GM18951 (cell line): ENCODE data around the gene USP14.
"Not testable (repeated sequence)": the region's sequence is repeated elsewhere in the genome, so short reads cannot be mapped to it uniquely, and the experiment has no call there.

Experiments
- POLR2A ChIP-seq: IDR thresholded peaks from 4 replicates; pipeline ENCODE4 v1.6.1; 2011; ENCODE audit warnings: mild to moderate bottlenecking; ENCODE audit not compliant: insufficient read length, insufficient read depth; ENCODE audit errors: extremely low read depth
- in situ Hi-C: fragments of 300-500 bp; cut with MboI; formaldehyde crosslinking; loops from one replicate; pipeline ENCODE4 v1.12.0; 2022; ENCODE audit warnings: low sequenced_read_pairs, mixed read lengths, inconsistent platforms; ENCODE audit not compliant: unreplicated experiment

USP14 gene

GRCh38 chr18:158128-159036, at the start of gene USP14:
Gene USP14, plus strand, starts transcription at chr18:158557. Its CDS starts 142 bp downstream, at chr18:158699.
- peak; percentile 76 for TF ChIP-seq POLR2A
- in situ Hi-C loops = no loop called here

- in situ Hi-C loops = not testable (repeated sequence)
Observed at GRCh38 chr18:108665-109063, 49.7 kb upstream of the USP14 start.

- in situ Hi-C loops = not testable (repeated sequence)
Observed at GRCh38 chr18:109130-109921, 49.0 kb upstream of the USP14 start.

GRCh38 chr18:109922-110261, 48.5 kb upstream of the USP14 start:
- in situ Hi-C loops = not testable (repeated sequence)

GRCh38 chr18:110351-111201, 47.8 kb upstream of the USP14 start:
- in situ Hi-C loops = not testable (repeated sequence)

- in situ Hi-C loops = no loop called here
- TF ChIP-seq POLR2A = peak; percentile 49
Observed at GRCh38 chr18:111306-112014, 46.9 kb upstream of the USP14 start.

- in situ Hi-C loops = not testable (repeated sequence)
Observed at GRCh38 chr18:112015-112733, 46.2 kb upstream of the USP14 start.

GRCh38 chr18:120539-121260, 37.7 kb upstream of the USP14 start:
- in situ Hi-C loops = not testable (repeated sequence)

GRCh38 chr18:135045-135444, 23.3 kb upstream of the USP14 start:
- no peak for TF ChIP-seq POLR2A
- in situ Hi-C loops = no loop called here

- in situ Hi-C loops = no loop called here
- TF ChIP-seq POLR2A = no peak
Observed at GRCh38 chr18:136433-136832, 21.9 kb upstream of the USP14 start.

GRCh38 chr18:137327-137726, 21.0 kb upstream of the USP14 start:
- in situ Hi-C loops = no loop called here
- no peak for TF ChIP-seq POLR2A

GRCh38 chr18:140670-141266, 17.6 kb upstream of the USP14 start:
- no peak for TF ChIP-seq POLR2A
- in situ Hi-C loops = no loop called here

GRCh38 chr18:142624-143296, 15.6 kb upstream of the USP14 start:
- in situ Hi-C loops = not testable (repeated sequence)
